Measurements from ENCODE around the gene ERVW-1.
"Not testable (repeated sequence)": the region's sequence is repeated elsewhere in the genome, so short reads cannot be mapped to it uniquely, and the experiment has no call there.

ERVW-1 gene

GRCh38 chr7:92448205-92448747 lies 29.5 kb downstream of the ERVW-1 start:
- H3K9me3 Mint-ChIP-seq = no peaks in the 10 kb centered on the region
- TF ChIP-seq CTCF (IDR thresholded peaks at IDR 0.05; ENCODE audit: unreplicated experiment in 3 of 3) = peak in 2 of 3 experiments; percentile 24 to 45
- no peaks in the 10 kb centered on the region for H3K27me3 Mint-ChIP-seq (ENCODE audit: low read depth)

GRCh38 chr7:92447345-92448204 lies 30.2 kb downstream of the ERVW-1 start, which contains the start of gene GATAD1:
GATAD1 (plus strand) TSS chr7:92447482; CDS start chr7:92447730, 248 bp downstream.
- peaks cover under 1% of the 10 kb centered on the region for H3K9me3 Mint-ChIP-seq
- TF ChIP-seq CTCF (IDR thresholded peaks at IDR 0.05; ENCODE audit: unreplicated experiment in 3 of 3) = peak; percentile 90 to 96 (median 94)
- H3K36me3 Mint-ChIP-seq (ENCODE audit: low read depth) = peaks cover 16% of the 10 kb centered on the region
- peak within 1 kb of the TSS; percentile 86 to 99 (median 97) for H3K4me3 Mint-ChIP-seq
- H3K4me1 Mint-ChIP-seq = peaks cover 6% of the 10 kb centered on the region
- peak within 1 kb of the TSS; percentile 89 to 96 (median 90) for H3K27ac Mint-ChIP-seq
- H3K27me3 Mint-ChIP-seq (ENCODE audit: low read depth) = no peaks in the 10 kb centered on the region

More at GRCh38 chr7:92448205-92448747, 29.5 kb downstream of the ERVW-1 start:
- Mint-ChIP-seq H3K4me3 (peak overlapping the region; percentile 86 to 99 (median 97)), H3K27ac (peak overlapping the region; percentile 89 to 96 (median 90)), H3K36me3 (ENCODE audit: low read depth) (peaks cover 19% of the 10 kb centered on the region), H3K4me1 (peaks cover 6% of the 10 kb centered on the region)

GRCh38 chr7:92446869-92447344 lies 30.8 kb downstream of the ERVW-1 start:
- H3K36me3 Mint-ChIP-seq (ENCODE audit: low read depth) = peaks cover 13% of the 10 kb centered on the region
- peaks cover 6% of the 10 kb centered on the region for H3K4me1 Mint-ChIP-seq
- peak overlapping the region; percentile 86 to 90 (median 90) for H3K4me3 Mint-ChIP-seq
- H3K27ac Mint-ChIP-seq = peak overlapping the region; percentile 27 to 96 (median 68)
- peaks cover 5% of the 10 kb centered on the region for H3K9me3 Mint-ChIP-seq
- no peak for TF ChIP-seq CTCF (IDR thresholded peaks at IDR 0.05; ENCODE audit: unreplicated experiment in 3 of 3)
- H3K27me3 Mint-ChIP-seq (ENCODE audit: low read depth) = no peaks in the 10 kb centered on the region

GRCh38 chr7:92442720-92443119 lies 35.0 kb downstream of the ERVW-1 start:
- not testable (repeated sequence) for H3K4me1 Mint-ChIP-seq; H3K27ac Mint-ChIP-seq; H3K36me3 Mint-ChIP-seq (ENCODE audit: low read depth); H3K4me3 Mint-ChIP-seq; H3K9me3 Mint-ChIP-seq; H3K27me3 Mint-ChIP-seq (ENCODE audit: low read depth)

- no peak for TF ChIP-seq CTCF (IDR thresholded peaks at IDR 0.05; ENCODE audit: unreplicated experiment in 3 of 3)
- Mint-ChIP-seq H3K27ac (no peak overlapping the region), H3K4me3 (no peak overlapping the region), H3K9me3 (peaks cover 5% of the 10 kb centered on the region), H3K4me1 (no peaks in the 10 kb centered on the region), H3K27me3 (ENCODE audit: low read depth) (no peaks in the 10 kb centered on the region), H3K36me3 (ENCODE audit: low read depth) (no peaks in the 10 kb centered on the region)
Observed at GRCh38 chr7:92437956-92438491, 39.7 kb downstream of the ERVW-1 start.

Measured in nephron (organoid).